H1 (cell line): ENCODE results near the gene SPRN. TPM values are rescaled to one million over a fixed set of nuclear protein-coding genes. Genes with fewer than 3 reads are reported as not detected.

Experiments
- CTCF ChIA-PET: fragments of 300-600 bp; sonication (Branson Sonifier 250); formaldehyde crosslinking; loops from one replicate; lab custom pipeline; 2021; ENCODE audit not compliant: partially characterized antibody; lab: Charles Lee
- POLR2A ChIA-PET: fragments of 300-600 bp; sonication (Branson Sonifier 250); formaldehyde crosslinking; loops from one replicate; lab custom pipeline; 2021; ENCODE audit warnings: inconsistent platforms; ENCODE audit not compliant: partially characterized antibody; lab: Charles Lee
- DNase-seq, 2 experiments: peaks; one replicate each; pipeline versions ENCODE4 v3.0.0 to v3.0.0-alpha.2; 2010 to 2022; ENCODE audit warnings: low spot score in 2 of 2, low read depth in 1 of 2, mixed read lengths in 1 of 2
- FAIRE-seq: peaks from 2 replicates; lab custom pipeline; 2011; peaks lifted over from hg19 to GRCh38; lab: Jason Lieb, UNC
- H2AFZ ChIP-seq: 2 replicates; pipeline ENCODE4 v1.8.1; 2012; ENCODE audit warnings: low read length, inconsistent platforms
- H2AK5ac ChIP-seq: 2 replicates; pipeline ENCODE4 v1.6.1; 2013; ENCODE audit warnings: low read depth, low read length
- H2BK120ac ChIP-seq: replicated peaks from 2 replicates; pipeline ENCODE3; 2013; ENCODE audit warnings: low read depth, low read length, inconsistent platforms
- H2BK12ac ChIP-seq: 2 replicates; pipeline ENCODE4 v1.6.1; 2013; ENCODE audit warnings: low read depth, low read length
- H2BK15ac ChIP-seq: 2 replicates; pipeline ENCODE4 v1.6.1; 2013; ENCODE audit warnings: low read length
- H2BK20ac ChIP-seq: 2 replicates; pipeline ENCODE4 v1.6.1; 2013; ENCODE audit warnings: low read length
- H2BK5ac ChIP-seq: 2 replicates; pipeline ENCODE4 v1.6.1; 2013; ENCODE audit warnings: low read depth, low read length
- H3K14ac ChIP-seq: 2 replicates; pipeline ENCODE4 v1.6.1; 2013; ENCODE audit warnings: inconsistent platforms; ENCODE audit not compliant: insufficient read length
- H3K18ac ChIP-seq: 2 replicates; pipeline ENCODE4 v1.6.1; 2013; ENCODE audit warnings: low read length; ENCODE audit errors: extremely low read depth
- H3K23ac ChIP-seq: 2 replicates; pipeline ENCODE4 v1.6.1; 2013; ENCODE audit warnings: inconsistent platforms; ENCODE audit not compliant: insufficient read length
- H3K23me2 ChIP-seq: 2 replicates; pipeline ENCODE4 v1.6.1; 2013; ENCODE audit warnings: low read depth, low read length
- H3K27ac ChIP-seq: 2 replicates; pipeline ENCODE4 v1.6.1; 2011; ENCODE audit warnings: low read depth, low read length, inconsistent platforms
- H3K27me3 ChIP-seq, 4 experiments: replicated peaks in 1 of 4; 1 replicate in 1 of 4; 2 replicates in 3 of 4; pipeline versions ENCODE4 v1.6.1 to v1.8.1; 2011 to 2013; ENCODE audit warnings: low read length in 3 of 4, mild to moderate bottlenecking in 3 of 4, inconsistent platforms in 2 of 4, mixed read lengths in 2 of 4, moderate library complexity in 1 of 4; ENCODE audit not compliant: control insufficient read depth in 3 of 4, insufficient read depth in 3 of 4; ENCODE audit errors: extremely low read depth in 1 of 4
- H3K36me3 ChIP-seq, 4 experiments: 2 replicates each; pipeline versions ENCODE4 v1.6.1 to v1.8.1; 2011 to 2013; ENCODE audit warnings: mild to moderate bottlenecking in 4 of 4, low read length in 3 of 4, moderate library complexity in 2 of 4, control low read depth in 1 of 4, inconsistent platforms in 1 of 4; ENCODE audit not compliant: insufficient read depth in 4 of 4, control insufficient read depth in 2 of 4
- H3K4ac ChIP-seq: replicated peaks from 2 replicates; pipeline ENCODE3; 2013; ENCODE audit warnings: low read length, low read depth, mixed read lengths, inconsistent platforms; ENCODE audit not compliant: insufficient read length
- H3K4me1 ChIP-seq, 4 experiments: replicated peaks in 1 of 4; 1 replicate in 1 of 4; 2 replicates in 3 of 4; pipeline versions ENCODE4 v1.6.1 to v1.8.1; 2011 to 2013; ENCODE audit warnings: low read length in 3 of 4, inconsistent platforms in 2 of 4, mixed read lengths in 1 of 4; ENCODE audit not compliant: insufficient read depth in 4 of 4, control insufficient read depth in 3 of 4
- H3K4me2 ChIP-seq, 2 experiments: 2 replicates each; pipeline versions ENCODE4 v1.6.1 to v1.8.1; 2011 to 2013; ENCODE audit warnings: low read depth in 2 of 2, low read length in 2 of 2, control low read depth in 1 of 2, inconsistent platforms in 1 of 2, mild to moderate bottlenecking in 1 of 2; ENCODE audit not compliant: insufficient read depth in 1 of 2
- H3K4me3 ChIP-seq, 4 experiments: fragments of 200-600, 300-600 bp in 1 of 4; sonication (generic), shearing (Covaris generic), sonication (Bioruptor Twin) in 1 of 4; 2 replicates each; pipeline versions ENCODE4 v1.5.1 to v1.8.1; 2011 to 2016; ENCODE audit warnings: low read length in 4 of 4, low read depth in 3 of 4, control low read depth in 2 of 4, inconsistent platforms in 2 of 4, mild to moderate bottlenecking in 2 of 4, mixed read lengths in 1 of 4, moderate library complexity in 1 of 4; ENCODE audit not compliant: insufficient read depth in 2 of 4; ENCODE audit errors: extremely low read depth in 1 of 4
- H3K56ac ChIP-seq: replicated peaks from 2 replicates; pipeline ENCODE3; 2013; ENCODE audit warnings: low read depth, mild to moderate bottlenecking, mixed read lengths, low read length, inconsistent platforms; ENCODE audit not compliant: insufficient read length
- H3K79me1 ChIP-seq: 2 replicates; pipeline ENCODE4 v1.6.1; 2013; ENCODE audit warnings: low read depth, low read length, control low read depth
- H3K79me2 ChIP-seq, 2 experiments: 2 replicates each; pipeline versions ENCODE4 v1.6.1 to v1.8.1; 2012 to 2013; ENCODE audit warnings: low read length in 2 of 2, mild to moderate bottlenecking in 2 of 2, inconsistent platforms in 1 of 2; ENCODE audit not compliant: insufficient read depth in 2 of 2, control insufficient read depth in 1 of 2
- H3K9ac ChIP-seq, 4 experiments: replicated peaks in 1 of 4; 1 replicate in 1 of 4; 2 replicates in 3 of 4; pipeline versions ENCODE4 v1.6.1 to v1.8.1; 2011 to 2013; ENCODE audit warnings: low read depth in 3 of 4, low read length in 3 of 4, control low read depth in 2 of 4, mild to moderate bottlenecking in 2 of 4, moderate library complexity in 2 of 4, inconsistent platforms in 1 of 4; ENCODE audit errors: extremely low read depth in 1 of 4
- H3K9me3 ChIP-seq, 2 experiments: 2 replicates each; pipeline versions ENCODE4 v1.6.1 to v1.8.1; 2012 to 2013; ENCODE audit warnings: mild to moderate bottlenecking in 2 of 2, moderate library complexity in 2 of 2, control low read depth in 1 of 2, inconsistent platforms in 1 of 2, low read depth in 1 of 2, low read length in 1 of 2, mixed read lengths in 1 of 2; ENCODE audit not compliant: insufficient read depth in 2 of 2
- H4K20me1 ChIP-seq, 2 experiments: replicated peaks in 1 of 2; 2 replicates each; pipeline versions ENCODE3 to v1.8.1; 2011 to 2013; ENCODE audit warnings: inconsistent platforms in 2 of 2, low read length in 2 of 2, mild to moderate bottlenecking in 1 of 2; ENCODE audit not compliant: insufficient read depth in 2 of 2, control insufficient read depth in 1 of 2
- H4K5ac ChIP-seq: 2 replicates; pipeline ENCODE4 v1.6.1; 2013; ENCODE audit warnings: low read length, low read depth, mixed read lengths, inconsistent platforms; ENCODE audit not compliant: insufficient read length
- H4K8ac ChIP-seq: 2 replicates; pipeline ENCODE4 v1.8.0; 2013; ENCODE audit warnings: mild to moderate bottlenecking, moderate library complexity, low read length, inconsistent platforms; ENCODE audit not compliant: insufficient read depth; ENCODE audit errors: extremely low read depth
- H4K91ac ChIP-seq: replicated peaks from 2 replicates; pipeline ENCODE3; 2013; ENCODE audit warnings: low read length, mixed read lengths, inconsistent platforms; ENCODE audit not compliant: insufficient read length
- BRCA1 ChIP-seq: IDR thresholded peaks from 2 replicates; pipeline ENCODE4 v1.6.1; 2012; ENCODE audit warnings: low read depth, low read length, improper control_type of control experiment
- EP300 ChIP-seq, 2 experiments: IDR thresholded peaks; 1 replicate in 1 of 2; 2 replicates in 1 of 2; pipeline ENCODE4 v1.6.1; 2011 to 2012; ENCODE audit warnings: low read depth in 2 of 2, low read length in 2 of 2, mild to moderate bottlenecking in 2 of 2, borderline replicate concordance in 1 of 2, inconsistent platforms in 1 of 2, moderate library complexity in 1 of 2
- HDAC2 ChIP-seq, 2 experiments: fragments of 300-600 bp in 1 of 2; sonication (generic) in 1 of 2; IDR thresholded peaks; 2 replicates each; pipeline ENCODE4 v1.6.1; 2011 to 2012; ENCODE audit warnings: low read depth in 2 of 2, low read length in 2 of 2, mild to moderate bottlenecking in 2 of 2, moderate library complexity in 2 of 2, borderline replicate concordance in 1 of 2, inconsistent platforms in 1 of 2
- JUND ChIP-seq: IDR thresholded peaks from 2 replicates; pipeline ENCODE4 v1.6.1; 2011; ENCODE audit warnings: mild to moderate bottlenecking, improper control_type of control experiment, low read length
- POU5F1 ChIP-seq: IDR thresholded peaks from 2 replicates; pipeline ENCODE4 v1.6.1; 2011; ENCODE audit warnings: low read depth, mild to moderate bottlenecking, low read length, moderate library complexity
- SIN3A ChIP-seq, 2 experiments: IDR thresholded peaks in 1 of 2; conservative IDR thresholded peaks in 1 of 2; 2 replicates each; pipeline ENCODE4 v1.6.1; 2011 to 2012; ENCODE audit warnings: low read length in 2 of 2, improper control_type of control experiment in 1 of 2, low read depth in 1 of 2, mild to moderate bottlenecking in 1 of 2
- SP2 ChIP-seq: IDR thresholded peaks from 2 replicates; pipeline ENCODE4 v1.6.1; 2012; ENCODE audit warnings: mild to moderate bottlenecking, low read length, inconsistent platforms
- YY1 ChIP-seq: IDR thresholded peaks from 2 replicates; pipeline ENCODE4 v1.6.1; 2011; ENCODE audit warnings: low read depth, mild to moderate bottlenecking, low read length
- WGBS, 2 experiments: shearing (Covaris generic) in 1 of 2; methylation state at CpG; one replicate each; pipeline versions ENCODE4 v1.1.6 to v1.1.7; 2013 to 2015; ENCODE audit warnings: low lambda C conversion rate in 2 of 2, mixed read lengths in 2 of 2, inconsistent platforms in 1 of 2, low coverage in 1 of 2, missing lambda C conversion rate in 1 of 2; ENCODE audit not compliant: insufficient replicate concordance in 2 of 2, insufficient coverage in 1 of 2, insufficient read length in 1 of 2; ENCODE audit errors: extremely low coverage in 1 of 2, missing lambda C conversion rate in 1 of 2; 5-methylcytosine and 5-hydroxymethylcytosine counted together
- polyA plus RNA-seq, 7 experiments: library from polyadenylated mRNA; depleted of rRNA in 3 of 7; stranded (reverse) in 5 of 7; unstranded in 2 of 7; fragments of >200 nt in 5 of 7; fragments of 200-250 nt in 2 of 7; gene quantifications; 1 replicate in 5 of 7; 2 replicates in 1 of 7; 4 replicates in 1 of 7; pipeline versions ENCODE4 v1.2.1 to v1.2.3, GENCODE V29; 2011 to 2013; ENCODE audit warnings: missing spikeins in 2 of 7, mixed read lengths in 2 of 7
- total RNA-seq: library from RNA; stranded (reverse); fragmentation: NEBNext Ultra II Directional; extraction: Animal tissue kit (Norgen Biotek cat#: 25700); gene quantifications from 2 replicates; pipeline ENCODE4 v1.2.1, GENCODE V29; 2021
- TF ChIP-seq, protein P1 (sequence below): IDR thresholded peaks from 2 replicates; pipeline ENCODE4 v1.6.1; 2012; ENCODE audit warnings: inconsistent platforms

The SPRN gene
- total and polyA plus RNA-seq, 2 of the 8 experiments (the other 6 are each of a cell fraction or from before 2014, with no cell fraction given): 0.23 to 0.24 TPM

DNA sequence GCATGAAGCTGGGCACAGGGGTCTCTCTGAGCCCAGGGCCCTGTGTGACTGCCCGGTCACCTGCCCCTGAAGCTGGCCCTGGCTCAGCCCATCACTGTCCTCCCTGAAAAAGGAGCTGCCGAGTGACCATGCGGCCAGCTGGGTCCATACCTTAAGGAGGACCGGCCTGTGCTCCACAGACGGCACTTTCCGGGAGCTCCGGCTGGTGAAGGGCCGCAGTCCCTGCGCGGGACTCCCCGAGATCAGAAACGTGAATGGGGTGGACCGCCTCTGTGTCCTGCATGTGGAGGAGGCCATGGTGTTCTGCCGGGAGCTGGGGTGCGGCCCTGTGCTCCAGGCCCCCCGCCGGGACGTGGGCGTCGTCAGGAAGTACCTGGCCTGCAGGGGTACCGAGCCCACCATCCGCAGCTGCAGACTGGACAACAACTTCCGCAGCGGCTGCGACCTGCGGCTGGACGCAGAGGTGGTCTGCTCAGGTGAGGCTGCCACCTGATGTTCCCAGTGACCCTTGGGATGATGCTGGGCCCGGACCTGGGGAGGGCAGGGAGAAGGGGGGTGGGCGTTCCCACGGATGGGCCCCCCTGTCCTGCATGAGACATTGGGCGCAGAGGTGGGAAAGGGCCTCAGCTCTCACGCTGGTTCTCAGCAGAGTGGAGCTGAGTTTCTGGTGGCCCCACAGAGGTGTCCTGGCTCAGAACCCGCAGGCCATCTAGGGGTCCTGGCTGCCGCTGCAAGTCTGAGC lies 32.8 kb upstream of the SPRN start:
- no peak overlapping the region for H2AFZ ChIP-seq
- H4K20me1 ChIP-seq: no peaks in the 10 kb centered on the region
- H2BK5ac ChIP-seq: no peak overlapping the region
- peaks cover 77 to 97% of the 10 kb centered on the region in 2 experiments for H3K9me3 ChIP-seq
- H3K14ac ChIP-seq: no peak overlapping the region
- TF ChIP-seq EP300 (IDR thresholded peaks at IDR 0.05; ENCODE audit: borderline replicate concordance in 1 of 2, low read depth in 2 of 2, low read length in 2 of 2) (no peak), HDAC2 (IDR thresholded peaks at IDR 0.05; ENCODE audit: borderline replicate concordance in 1 of 2, low read depth in 2 of 2, low read length in 2 of 2) (no peak), YY1 (no peak), POU5F1 (no peak), SIN3A (conservative IDR thresholded peaks at IDR 0.05 in 1 of 2, IDR thresholded peaks at IDR 0.05 in 1 of 2; ENCODE audit: low read depth in 1 of 2, low read length in 2 of 2) (no peak), JUND (no peak), BRCA1 (no peak), SP2 (no peak)
- TF ChIP-seq, protein P1, sequence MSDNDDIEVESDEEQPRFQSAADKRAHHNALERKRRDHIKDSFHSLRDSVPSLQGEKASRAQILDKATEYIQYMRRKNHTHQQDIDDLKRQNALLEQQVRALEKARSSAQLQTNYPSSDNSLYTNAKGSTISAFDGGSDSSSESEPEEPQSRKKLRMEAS: no peak
- H2BK20ac ChIP-seq: no peak overlapping the region
- H3K56ac ChIP-seq: no peak overlapping the region
- H4K5ac ChIP-seq: no peak overlapping the region
- no peak overlapping the region for H4K8ac ChIP-seq
- H3K79me2 ChIP-seq: no peaks in the 10 kb centered on the region
- H2BK15ac ChIP-seq: no peak overlapping the region
- H3K23ac ChIP-seq: no peak overlapping the region
- no peak overlapping the region for H4K91ac ChIP-seq
- H3K27ac ChIP-seq: no peak overlapping the region
- POLR2A ChIA-PET: no interaction called here
- H2BK12ac ChIP-seq: no peak overlapping the region
- H3K4me3 ChIP-seq: no peak overlapping the region
- H3K4me2 ChIP-seq: no peak overlapping the region
- H3K79me1 ChIP-seq: no peaks in the 10 kb centered on the region
- FAIRE-seq: no peak
- no peaks in the 10 kb centered on the region; a peak in 1 of 8 replicates for H3K36me3 ChIP-seq
- no peak for DNase-seq
- H3K9ac ChIP-seq: no peak overlapping the region
- H3K4me1 ChIP-seq: no peaks in the 10 kb centered on the region
- no peak overlapping the region for H3K4ac ChIP-seq
- CTCF ChIA-PET: interaction anchor here (0.6 kb wide), 1 partner anchor 97 kb away, joined by 4 read pairs; no protein-coding TSS in a partner anchor
- WGBS, 2 experiments: 80% methylated on average over 26 of the region's 34 CpGs; no CpG with 5 or more reads in 1 of the 2 experiments
- no peak overlapping the region for H2AK5ac ChIP-seq
- no peaks in the 10 kb centered on the region for H3K27me3 ChIP-seq
- H3K18ac ChIP-seq: no peak overlapping the region
- no peaks in the 10 kb centered on the region for H3K23me2 ChIP-seq
- H2BK120ac ChIP-seq: no peak overlapping the region
